Amygdala (tissue), 56 donors: ENCODE results near the gene HDAC4.

Experiments
- DNase-seq, 56 donors: peaks; one replicate each; lab custom pipeline; 2025; lab: John Stamatoyannopoulos, UW

The HDAC4 gene

DNA sequence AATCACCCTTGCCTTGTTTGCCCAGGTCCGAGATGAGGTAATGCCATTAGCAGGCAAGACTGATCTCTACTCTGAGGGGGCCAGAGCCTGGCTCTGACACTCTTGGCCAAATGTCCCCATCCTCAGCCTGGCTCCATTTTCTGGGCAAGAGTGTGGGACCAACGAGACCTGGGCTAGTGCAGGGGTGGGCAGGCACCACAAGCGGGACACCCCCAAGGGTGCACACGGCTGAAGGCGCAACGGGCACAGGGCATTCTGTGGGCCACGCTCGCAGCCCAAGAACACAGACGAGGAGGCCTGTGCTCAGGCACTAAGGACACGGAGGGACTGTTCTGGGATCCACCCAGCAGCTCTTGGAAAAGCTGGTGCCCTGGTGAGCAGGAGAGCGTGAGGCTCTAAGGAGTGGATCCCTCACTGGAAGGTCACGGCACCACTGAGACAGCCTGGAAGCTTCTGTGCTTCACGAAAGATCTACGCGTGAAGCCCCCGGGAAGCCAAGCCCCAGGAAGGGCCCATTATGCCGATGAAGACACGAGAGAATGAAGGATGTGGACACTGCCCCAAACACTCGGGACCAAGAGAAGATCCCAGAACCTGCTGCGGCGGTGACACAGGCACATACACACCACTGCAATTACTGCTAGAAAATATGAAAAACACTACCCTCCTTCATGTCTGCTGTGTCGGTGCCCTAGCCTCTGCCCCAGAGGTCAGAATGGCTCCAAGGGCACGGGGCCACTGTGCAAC is 138.2 kb downstream of the HDAC4 start:
- DNase-seq, result no peak

- no peak for DNase-seq
Measured at GRCh38 chr2:239261796-239262483, 138.9 kb downstream of the HDAC4 start.

- no peak for DNase-seq
Measured at GRCh38 chr2:239261356-239261755, 139.5 kb downstream of the HDAC4 start.

GRCh38 chr2:239260546-239261327 is 140.1 kb downstream of the HDAC4 start:
- no peak for DNase-seq

DNA sequence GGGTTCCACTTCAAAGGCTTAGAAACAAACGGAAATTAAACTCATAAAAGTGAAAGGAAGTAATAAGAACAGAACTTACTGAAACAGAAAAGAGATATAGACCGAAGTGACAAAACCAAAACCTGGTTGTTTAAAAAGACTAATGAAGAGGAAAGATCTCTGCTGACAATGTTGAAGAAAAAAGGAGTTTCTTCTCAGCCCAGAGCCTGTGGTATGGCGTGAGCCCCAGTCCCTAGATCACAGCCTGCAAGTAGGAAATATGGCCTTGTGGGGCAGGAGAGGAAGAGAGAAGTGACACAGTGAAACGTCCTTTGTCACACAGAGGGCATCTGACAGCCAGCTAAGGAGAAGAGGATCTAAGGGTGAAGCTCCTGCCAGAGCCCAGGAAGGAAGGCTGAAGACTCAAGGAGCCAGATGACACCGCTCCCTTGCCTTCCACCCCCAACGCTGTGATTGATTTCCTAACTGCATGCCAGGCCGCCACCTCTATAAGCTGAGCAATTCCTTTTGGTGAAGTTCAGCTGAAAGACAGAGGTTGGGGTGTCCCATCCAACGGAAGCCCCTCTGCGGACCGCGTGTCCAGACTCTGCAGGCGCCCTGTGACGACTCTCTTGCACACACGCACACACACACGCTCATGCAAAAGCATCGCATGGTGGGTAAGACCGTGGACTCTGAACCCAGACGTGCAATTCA is 141.1 kb downstream of the HDAC4 start:
- DNase-seq, result no peak

DNA sequence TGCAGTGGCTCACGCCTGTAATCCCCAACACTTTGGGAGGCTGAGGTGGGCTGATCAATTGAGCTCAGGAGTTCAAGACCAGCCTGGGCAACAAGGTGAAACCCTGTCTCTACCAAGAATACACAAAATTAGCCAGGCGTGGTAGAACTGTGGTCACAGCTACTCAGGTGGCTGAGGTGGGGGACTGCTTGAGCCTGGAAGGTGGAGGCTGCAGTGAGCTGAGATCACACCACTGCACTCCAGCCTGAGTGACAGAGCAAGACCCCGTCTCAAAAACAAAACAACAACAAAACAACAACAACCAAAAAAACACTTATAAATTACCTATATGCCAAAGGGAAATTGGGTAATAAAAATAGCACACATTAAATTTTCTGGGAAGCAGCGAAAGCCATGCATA is 141.6 kb downstream of the HDAC4 start:
- DNase-seq, result no peak

DNA sequence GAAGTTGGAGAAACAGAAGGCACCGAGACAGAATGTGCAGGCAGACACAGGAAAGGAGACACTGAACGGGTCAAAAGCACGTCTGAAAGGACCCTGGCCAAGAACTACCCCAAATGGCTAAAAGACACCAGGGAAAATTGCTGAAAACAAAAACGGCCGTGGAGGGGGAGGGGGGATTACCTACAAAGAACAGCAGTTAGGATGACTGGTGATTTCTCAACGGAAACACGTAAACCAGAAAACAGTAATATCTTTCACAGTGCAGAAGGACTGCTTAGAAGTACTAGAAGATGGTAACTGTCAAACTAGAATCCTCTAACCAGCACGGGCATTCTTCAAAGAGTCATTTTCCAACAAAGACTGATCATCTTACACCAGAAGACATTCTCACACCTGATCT is 142.6 kb downstream of the HDAC4 start:
- DNase-seq, result no peak

- no peak for DNase-seq
Measured at GRCh38 chr2:239257511-239257937, 143.3 kb downstream of the HDAC4 start.

- no peak for DNase-seq
Measured at GRCh38 chr2:239256350-239256743, 144.5 kb downstream of the HDAC4 start.

DNA sequence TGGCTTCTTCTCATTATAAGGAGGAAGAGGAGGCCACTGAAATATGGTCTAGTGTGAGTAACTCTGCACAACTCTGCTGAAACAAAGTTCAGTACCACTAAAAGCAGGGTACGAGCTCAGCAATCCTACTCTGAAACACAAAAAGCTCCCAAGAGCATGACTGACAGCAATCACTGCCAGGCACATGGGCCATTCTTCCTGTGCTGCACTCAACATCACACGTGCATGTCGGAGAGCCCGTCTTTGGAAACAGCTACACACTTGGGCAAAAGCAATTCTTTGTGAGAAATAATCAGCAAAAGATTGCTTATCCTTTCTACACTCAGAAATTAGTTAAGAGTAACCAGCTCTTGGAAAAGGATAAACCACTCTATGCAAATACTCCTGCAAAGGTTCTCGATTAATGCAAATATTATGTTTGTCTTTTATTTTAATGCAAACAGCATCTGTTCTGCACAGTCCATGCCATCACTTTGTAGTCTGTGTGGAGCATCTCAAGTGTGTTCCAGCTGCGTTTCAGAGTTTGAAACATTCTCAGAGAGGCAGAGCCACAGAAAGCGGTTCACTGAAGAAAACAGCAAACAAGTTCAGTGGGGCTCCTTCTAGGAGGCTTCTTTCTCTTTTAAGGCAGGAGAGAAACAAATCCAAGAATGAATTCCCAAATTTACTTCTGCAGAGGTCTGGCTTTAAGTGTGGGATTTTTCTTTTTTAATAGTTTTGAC is 145.0 kb downstream of the HDAC4 start:
- no peak for DNase-seq

DNA sequence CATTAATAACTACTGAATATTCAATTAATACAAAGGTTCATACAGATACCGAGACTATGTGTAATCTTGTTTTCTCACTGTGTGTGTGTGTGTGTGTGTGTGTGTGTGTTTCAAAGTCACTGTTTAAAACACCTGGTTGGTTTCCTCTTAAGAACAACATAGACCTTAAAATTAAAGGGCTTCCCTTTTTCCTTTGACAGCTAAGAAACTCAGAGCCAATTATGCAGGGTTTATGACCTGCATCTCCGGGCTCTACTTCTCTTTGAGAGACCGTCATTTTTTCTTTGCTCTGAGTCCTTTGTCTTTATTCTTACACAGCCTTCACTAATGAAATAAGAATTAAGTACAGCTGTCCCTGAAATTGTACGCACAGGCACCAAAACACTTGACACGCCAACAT is 145.6 kb downstream of the HDAC4 start:
- DNase-seq, result no peak

DNA sequence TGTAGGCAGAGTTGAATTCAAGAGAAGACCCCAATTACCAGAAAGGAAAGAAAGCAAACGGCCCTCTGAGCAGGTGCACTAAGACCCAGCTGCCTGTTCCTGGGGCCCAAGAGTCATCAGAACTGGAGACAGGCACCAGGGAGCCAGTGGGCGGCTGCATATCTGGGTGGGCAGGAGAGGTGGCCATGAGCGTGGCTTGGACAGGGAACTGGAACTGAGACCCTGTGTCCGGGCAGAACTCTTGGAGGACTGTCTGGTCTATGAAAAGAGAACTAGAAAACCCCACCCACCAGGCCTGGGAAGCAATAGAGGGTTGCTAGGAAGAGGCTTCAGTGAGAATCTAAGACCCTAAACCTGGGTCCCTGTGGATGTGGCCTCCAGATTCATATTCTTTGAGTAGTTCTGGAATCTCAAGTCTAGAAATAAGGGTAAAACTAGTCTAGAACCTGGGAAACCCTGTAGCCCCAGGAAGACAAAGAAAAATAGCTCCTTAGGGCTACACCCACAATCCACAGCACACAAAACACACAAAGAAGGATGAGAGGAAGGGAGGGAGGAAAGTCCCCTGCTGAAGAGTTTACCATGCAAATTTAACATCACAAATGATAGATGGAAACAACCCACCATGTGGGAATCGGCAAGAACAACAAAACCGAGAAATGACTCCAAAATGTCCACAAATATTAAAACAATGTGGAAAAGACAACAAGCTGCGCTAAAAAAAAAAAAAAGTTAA is 147.0 kb downstream of the HDAC4 start:
- peak in 1 of 56 donors; percentile 36 for DNase-seq

DNA sequence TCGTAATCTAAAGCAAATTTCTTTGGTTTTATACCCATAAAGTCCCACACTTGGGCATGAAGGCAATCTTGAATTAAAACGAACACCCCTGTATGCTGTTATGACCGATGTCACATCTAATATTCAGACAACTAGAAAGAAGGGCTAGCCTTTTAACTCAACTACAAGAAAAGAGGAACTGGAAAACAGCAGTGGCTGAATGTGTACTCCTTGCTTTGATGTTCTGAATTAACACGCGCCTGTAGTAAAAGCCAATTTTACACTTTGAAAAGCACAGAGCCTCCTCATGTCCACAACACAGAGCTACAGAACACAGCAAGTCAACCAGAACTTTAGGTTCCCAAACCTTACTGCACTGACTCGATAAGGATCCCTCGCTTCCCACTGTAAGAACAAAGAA is 147.6 kb downstream of the HDAC4 start:
- DNase-seq, result peak in 1 of 56 donors; percentile 32

GRCh38 chr2:239252801-239253200 is 148.0 kb downstream of the HDAC4 start:
- peak in 10 of 56 donors; percentile 30 to 66 (median 56) for DNase-seq

- no peak for DNase-seq
Measured at GRCh38 chr2:239252393-239252792, 148.4 kb downstream of the HDAC4 start.

DNA sequence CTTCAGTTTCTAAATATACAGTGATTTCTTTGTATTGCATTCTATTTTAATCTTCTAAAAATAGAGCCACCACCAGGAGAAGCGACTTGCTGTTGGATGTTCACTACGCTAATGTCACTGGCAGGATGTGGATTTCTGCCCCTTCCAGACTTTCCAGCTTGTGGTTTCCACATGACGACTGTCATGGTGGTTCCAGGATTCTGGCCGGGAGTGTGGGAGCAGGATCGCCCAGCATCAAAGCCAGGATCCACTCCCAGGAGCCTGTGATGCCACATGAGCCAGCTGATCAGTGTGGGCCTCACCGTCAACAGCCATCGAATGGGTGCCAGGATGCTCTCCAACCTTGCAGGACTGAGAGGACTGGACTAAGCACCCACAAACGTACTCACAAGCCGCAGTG is 148.8 kb downstream of the HDAC4 start:
- DNase-seq, result no peak

DNA sequence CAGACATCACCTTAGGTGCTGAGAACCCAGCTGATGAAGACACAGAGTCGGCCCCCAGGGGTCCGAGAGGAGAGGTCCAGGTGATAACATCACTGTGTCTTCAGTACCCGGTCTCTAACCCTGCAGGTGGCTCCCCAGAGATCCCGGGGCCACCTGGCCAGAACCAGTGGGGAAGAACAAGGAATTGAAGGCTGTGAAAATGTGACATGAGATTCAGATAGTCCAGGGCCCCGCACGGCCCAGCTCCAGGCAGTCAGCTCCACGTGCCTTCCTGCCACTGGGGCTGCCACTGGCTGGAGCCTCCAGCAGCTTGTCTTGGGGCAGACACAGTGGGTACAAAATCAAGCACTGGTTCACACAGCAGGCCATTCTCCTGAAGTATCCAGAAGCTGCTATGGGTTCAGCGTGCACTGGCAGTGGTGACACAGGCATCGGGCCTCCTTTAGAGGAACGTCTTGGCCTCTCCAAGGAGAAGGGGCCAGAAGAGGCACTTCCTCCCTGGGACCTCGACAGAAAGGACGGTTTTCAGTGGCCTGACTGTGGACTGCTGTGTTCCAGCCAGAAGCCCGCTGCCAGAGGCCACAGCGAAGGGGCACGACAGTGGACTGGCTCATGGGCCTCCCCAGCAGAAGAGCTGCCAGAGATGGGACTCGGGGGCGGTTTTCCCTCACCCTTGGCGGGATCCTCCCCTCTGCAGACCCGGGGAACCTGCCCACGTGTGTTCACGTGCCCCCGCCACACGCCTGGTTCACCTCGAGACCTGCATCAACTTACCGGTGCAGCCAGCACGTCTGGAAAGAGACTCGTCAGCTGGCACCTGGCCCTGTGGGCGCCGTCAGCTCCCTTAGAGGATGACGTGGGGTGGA is 150.4 kb downstream of the HDAC4 start:
- DNase-seq, result no peak

- DNase-seq, result peak in 8 of 56 donors; percentile 28 to 57 (median 46)
Measured at GRCh38 chr2:239249776-239250175, 151.0 kb downstream of the HDAC4 start.
